Smooth muscle cell of the pulmonary artery (primary cell): Measurements from ENCODE around the gene YIF1A. TPM values are rescaled to one million over a fixed set of nuclear protein-coding genes. Genes with fewer than 3 reads are reported as not detected.

ENCODE experiments used
- total RNA-seq: library from RNA; depleted of rRNA; stranded (reverse); fragments of >200 nt; gene quantifications from 2 replicates; pipeline ENCODE4 v1.2.3, GENCODE V29; 2014

YIF1A gene, protein sequence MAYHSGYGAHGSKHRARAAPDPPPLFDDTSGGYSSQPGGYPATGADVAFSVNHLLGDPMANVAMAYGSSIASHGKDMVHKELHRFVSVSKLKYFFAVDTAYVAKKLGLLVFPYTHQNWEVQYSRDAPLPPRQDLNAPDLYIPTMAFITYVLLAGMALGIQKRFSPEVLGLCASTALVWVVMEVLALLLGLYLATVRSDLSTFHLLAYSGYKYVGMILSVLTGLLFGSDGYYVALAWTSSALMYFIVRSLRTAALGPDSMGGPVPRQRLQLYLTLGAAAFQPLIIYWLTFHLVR
- 195 TPM in 2 replicates for total RNA-seq

DNA sequence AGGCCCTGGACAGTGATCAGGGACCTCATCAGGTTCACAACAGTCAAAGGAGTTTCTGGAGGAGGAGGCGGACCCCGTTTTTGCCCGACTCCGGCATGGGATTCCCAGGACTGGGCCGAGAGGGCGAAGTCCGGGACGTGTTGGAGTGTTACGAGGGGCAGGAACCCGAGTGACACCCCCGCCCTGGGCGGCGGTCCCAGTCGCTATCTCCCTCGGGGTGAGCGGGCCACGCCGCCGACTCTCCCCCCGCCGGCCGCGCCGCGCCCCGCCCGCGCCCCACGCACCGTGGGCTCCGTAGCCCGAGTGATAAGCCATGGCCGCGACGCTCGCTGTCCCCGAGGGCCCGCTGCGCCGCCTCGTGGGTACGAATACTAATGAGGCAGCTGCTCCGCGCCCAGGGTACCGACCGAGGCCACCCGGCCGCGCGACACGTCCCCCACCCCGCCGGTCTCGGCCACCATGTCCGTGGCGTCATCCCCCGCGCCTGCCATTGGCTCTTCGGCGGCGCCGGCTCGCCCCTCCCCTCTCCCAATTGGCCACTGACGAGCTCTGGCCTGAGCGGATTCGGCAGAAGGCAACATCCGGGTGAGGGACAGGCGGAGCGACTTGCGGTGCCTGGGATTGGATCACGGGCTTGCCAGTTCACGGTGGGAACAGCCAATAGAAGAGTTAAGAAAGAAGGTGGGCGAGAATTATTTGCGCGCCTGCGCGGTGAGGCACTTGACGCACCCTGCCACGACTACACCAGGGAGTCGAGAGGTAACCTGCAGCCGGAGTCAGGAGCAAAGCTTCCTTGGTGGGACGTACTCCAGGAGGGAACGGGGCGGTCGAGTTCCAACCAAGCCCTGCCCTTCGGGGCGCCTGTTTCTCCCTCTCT lies at the start of gene YIF1A:
Gene YIF1A, minus strand, starts transcription at position 473 of the 877 bp plus-strand sequence. Its CDS starts 158 bp downstream, at position 315.

DNA sequence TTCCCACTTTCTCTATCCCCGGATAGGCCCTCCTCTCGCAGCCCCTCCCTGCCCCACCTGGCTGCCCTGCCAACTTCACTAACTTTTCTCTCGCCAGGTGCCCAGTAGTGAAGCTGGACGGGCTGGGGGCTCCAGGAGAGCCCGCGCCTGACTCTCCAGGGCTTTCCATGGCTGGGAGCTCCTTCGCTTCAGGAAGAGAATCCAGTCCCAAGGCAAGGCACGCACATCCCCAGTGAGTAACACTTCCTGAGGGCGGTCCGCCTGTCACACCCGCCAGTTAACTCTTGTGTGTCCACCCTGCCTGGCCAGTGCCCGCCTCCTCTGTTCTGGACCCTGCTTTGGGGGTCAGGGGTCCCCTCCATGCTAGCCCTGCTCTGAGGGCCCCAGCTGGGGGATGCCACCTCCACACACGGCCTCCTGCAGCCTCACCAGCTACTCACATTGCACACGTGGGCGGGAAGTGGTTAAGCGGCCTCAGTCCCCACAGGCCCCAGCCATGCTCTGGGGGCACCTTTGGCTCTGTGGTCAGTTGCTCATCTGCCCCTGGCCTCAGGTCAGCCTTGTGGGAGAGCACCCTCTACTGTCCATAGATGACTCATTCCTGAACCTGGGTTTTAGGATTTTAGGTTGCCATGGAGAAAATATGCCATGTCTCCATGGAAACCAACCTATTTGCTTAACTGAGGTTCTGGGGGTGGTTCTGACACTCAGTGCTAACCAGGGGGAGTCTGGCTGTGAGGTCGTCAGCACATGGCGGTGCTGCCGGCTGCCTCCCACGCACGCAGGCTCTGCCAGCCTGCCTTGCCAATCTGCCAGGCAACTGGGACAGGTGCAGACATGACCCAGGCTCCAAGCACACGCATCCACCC lies 47.5 kb upstream of the YIF1A start, which contains the start of gene RIN1:
Gene RIN1, minus strand, starts transcription at position 201 of the 869 bp plus-strand sequence. Its CDS starts 32 bp downstream, at position 169.

DNA sequence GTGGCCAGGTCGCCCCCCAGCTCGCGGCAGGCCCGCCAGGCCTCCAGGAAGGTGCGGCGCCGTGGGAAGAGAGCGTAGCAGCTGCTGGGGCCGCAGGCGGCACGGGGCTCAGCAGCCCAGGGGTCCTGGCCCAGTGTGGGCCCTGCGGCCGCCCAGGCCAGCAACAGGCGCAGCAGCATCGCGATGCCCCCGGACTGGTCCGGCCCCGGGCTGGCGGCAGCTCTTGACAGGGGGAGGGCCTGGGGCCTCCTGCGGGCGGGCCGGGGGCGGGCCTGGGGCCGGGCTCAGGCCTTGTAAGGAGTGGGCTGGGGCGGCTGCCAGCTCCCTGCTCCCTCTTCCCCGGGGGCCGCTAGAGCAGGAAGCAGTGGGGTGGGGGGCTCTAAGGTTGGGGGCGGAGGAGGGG lies 27.9 kb upstream of the YIF1A start, which contains the start of gene CD248:
Gene CD248, minus strand, starts transcription at position 196 of the 403 bp plus-strand sequence. Its CDS starts 17 bp downstream, at position 179.

DNA sequence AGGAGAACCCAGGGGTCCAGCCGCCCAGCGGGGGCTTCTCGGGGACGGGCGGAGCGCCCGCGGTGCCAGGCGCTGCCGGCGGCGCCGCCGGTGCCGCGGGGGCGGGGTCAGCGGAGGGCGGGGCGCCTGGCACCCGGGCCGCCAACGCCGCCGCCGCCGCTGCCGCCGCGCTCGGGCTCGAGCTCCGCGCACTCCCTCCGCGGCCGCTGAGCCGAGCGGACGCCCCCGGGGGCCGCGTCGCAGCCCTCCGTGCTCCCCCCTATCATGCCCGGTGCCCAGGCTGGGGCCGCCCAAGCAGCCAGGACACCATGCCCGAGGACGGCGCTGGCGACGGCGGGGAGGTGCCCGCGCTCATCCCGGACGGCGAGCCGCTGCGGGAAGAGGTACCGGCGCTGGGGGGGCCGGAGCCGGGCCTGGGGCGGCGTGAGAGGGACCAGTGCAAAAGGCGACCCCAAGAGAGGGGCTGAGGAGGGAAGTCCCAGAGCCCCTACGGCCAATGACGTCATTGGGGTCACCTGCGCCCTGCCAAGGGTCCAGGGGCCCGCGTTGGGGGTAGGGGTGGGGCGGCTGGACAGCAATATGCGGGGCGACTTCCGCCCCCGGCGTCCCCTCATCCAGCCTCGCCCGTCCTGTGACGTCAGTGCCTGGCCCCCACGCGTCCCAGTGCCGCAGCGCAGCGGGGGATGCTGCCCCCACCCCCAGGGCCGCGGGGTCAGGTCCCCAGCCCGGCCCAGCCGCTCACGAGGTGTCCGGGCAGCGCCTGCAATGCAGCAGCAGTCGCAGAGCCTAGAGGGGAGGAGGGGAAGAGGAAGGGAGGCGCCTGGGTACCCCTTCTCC lies 3.0 kb upstream of the YIF1A start, which contains the start of gene TMEM151A:
Gene TMEM151A, plus strand, starts transcription at position 189 of the 837 bp plus-strand sequence. Its CDS starts 120 bp downstream, at position 309.

DNA sequence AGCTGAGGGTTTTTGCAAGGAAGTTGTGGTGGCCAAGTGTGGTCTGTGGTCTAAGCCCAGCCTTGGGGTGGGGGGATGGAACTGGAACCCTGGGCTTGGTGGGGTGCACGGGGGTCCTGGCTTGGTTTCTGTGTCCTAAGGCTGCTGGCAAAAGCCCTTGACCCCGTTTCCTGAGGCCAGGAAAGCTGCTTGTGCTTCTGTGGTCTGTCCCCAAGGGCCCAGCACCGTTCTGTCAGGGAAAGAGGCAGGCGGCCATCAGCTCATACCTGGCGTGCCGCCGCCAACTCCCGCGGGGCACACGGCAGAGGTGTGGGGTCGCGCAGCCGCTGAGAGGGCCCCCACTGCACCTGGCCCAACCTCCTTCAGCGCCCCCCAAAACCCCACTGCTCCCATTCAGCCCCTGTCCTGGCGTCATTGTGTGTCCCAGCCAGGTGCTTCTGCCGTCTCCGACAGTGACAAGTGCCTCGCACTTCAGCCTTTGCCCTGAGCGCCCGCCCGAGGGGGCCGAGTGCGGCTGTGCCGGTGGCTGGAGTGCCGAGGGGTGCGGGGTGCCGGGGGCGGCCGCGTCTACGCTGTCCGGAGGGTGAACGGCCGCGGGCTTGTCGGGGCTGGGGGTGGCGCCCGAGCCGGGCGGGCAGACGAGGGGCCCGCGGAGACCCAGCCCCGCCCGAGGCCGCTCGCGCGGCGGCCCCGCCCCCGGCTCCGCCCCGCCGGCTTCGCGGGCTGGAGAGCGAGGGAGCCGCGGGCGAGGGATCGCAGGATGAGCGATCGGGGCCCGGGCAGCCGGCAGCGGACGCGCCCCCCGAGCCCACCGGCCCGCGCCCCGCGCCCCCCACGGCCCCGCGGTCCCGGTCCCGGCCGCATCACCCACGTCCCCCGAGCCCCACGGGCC lies 11.2 kb downstream of the YIF1A start, which contains the start of gene CNIH2:
Gene CNIH2, plus strand, starts transcription at position 705 of the 892 bp plus-strand sequence. CDS start 282 bp downstream, outside the sequence.

DNA sequence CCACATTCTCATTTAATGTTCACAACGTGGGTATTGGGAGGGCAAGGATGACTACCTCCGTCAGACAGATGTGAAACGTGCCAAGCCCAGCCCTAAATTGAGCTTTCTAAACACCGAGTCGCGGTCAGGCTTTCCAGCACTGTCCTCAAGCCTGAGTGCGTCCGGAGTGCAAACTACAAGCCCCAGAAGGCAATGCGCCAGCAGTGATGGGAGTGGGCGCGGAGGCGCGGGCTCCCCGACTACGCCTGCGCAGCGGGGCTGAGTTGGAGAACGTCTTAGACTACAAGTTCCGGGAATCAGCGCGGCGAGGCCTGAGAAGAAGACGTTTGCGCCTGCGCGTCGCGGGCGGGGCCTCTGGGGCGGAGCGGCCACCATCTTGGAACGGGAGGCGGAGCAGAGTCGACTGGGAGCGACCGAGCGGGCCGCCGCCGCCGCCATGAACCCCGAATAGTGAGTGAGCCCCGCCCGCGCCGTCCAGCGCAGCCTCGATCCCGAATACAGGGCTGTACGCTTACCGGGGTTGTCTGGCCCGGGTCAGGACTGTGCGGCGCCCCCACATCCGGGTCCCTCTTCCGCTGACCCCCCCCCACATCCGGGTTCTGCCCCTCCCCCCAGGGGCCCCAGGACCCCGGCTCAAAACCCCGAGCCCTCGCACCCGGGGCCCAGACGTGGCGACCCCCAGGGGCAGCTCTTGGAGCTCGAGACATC lies 20.5 kb downstream of the YIF1A start, which contains the start of gene RAB1B:
Gene RAB1B, plus strand, starts transcription at position 396 of the 708 bp plus-strand sequence. Its CDS starts 41 bp downstream, at position 437.

Other genes with a start within 250 kb of the YIF1A start
- 0.13 and 0.59 TPM in 2 replicates for gene GAL3ST3, start 240.0 kb downstream of the YIF1A start, total RNA-seq
- gene SF3B2, start 236.8 kb downstream of the YIF1A start, total RNA-seq: 100 and 118 TPM in 2 replicates
- gene PACS1, start 218.9 kb downstream of the YIF1A start, total RNA-seq: 47.6 and 75.8 TPM in 2 replicates
- 27.0 and 34.0 TPM in 2 replicates for gene KLC2, start 31.4 kb downstream of the YIF1A start, total RNA-seq
- gene RAB1B, start 20.5 kb downstream of the YIF1A start, total RNA-seq: 118 and 126 TPM in 2 replicates
- gene CNIH2, start 11.0 kb downstream of the YIF1A start, total RNA-seq: 0.72 and 0.86 TPM in 2 replicates
- 0.72 and 2.2 TPM in 2 replicates for gene TMEM151A, start 2.8 kb upstream of the YIF1A start, total RNA-seq
- gene CD248, start 27.9 kb upstream of the YIF1A start, total RNA-seq: 51.9 and 182 TPM in 2 replicates
- gene RIN1, start 47.3 kb upstream of the YIF1A start, total RNA-seq: 17.9 and 19.5 TPM in 2 replicates
- 28.1 and 30.8 TPM in 2 replicates for gene BRMS1, start 56.0 kb upstream of the YIF1A start, total RNA-seq
- 65.9 and 89.3 TPM in 2 replicates for gene B4GAT1, start 58.5 kb upstream of the YIF1A start, total RNA-seq
- gene SLC29A2, start 82.6 kb upstream of the YIF1A start, total RNA-seq: 0.36 and 0.78 TPM in 2 replicates
- not detected in 2 replicates for gene NPAS4, start 131.9 kb upstream of the YIF1A start, total RNA-seq
- gene MRPL11, start 149.7 kb upstream of the YIF1A start, total RNA-seq: 22.5 and 24.4 TPM in 2 replicates
- 14.5 and 18.9 TPM in 2 replicates for gene PELI3, start 177.8 kb upstream of the YIF1A start, total RNA-seq
- gene DPP3, start 191.3 kb upstream of the YIF1A start, total RNA-seq: 41.2 and 64.1 TPM in 2 replicates
- 45.2 and 47.0 TPM in 2 replicates for gene BBS1, start 221.5 kb upstream of the YIF1A start, total RNA-seq